ENCODE results near the gene CDC27. TPM values are rescaled to one million over a fixed set of nuclear protein-coding genes. Genes with fewer than 3 reads are reported as not detected.

CDC27 gene
- total RNA-seq, 3 donors from 2014 or later: 52.0 to 67.5 (median 54.8) TPM

Other genes with a start within 250 kb of the CDC27 start
- under 1 TPM in 2 of 3 donors, not detected in 1; 0.26 to 0.44 TPM for gene RPRML, start 210.0 kb downstream of the CDC27 start, total RNA-seq
- 1 to 10 TPM in 1 of 3 donors, under 1 TPM in 1, not detected in 1; 0.49 to 1.4 TPM for gene MYL4, start 20.1 kb upstream of the CDC27 start, total RNA-seq
- gene ITGB3, start 64.5 kb upstream of the CDC27 start, total RNA-seq: 10 to 100 TPM in 1 of 3 donors, 1 to 10 TPM in 2; 3.9 to 58.4 (median 6.8) TPM
- gene EFCAB13, start 134.7 kb upstream of the CDC27 start, total RNA-seq: 10 to 100 TPM in 1 of 3 donors, 1 to 10 TPM in 2; 2.7 to 15.3 (median 4.7) TPM

Measured in mucosa of descending colon (tissue), 3 donors.